Osteocyte (in vitro differentiated cells): Measurements from ENCODE around the gene TBCD. TPM values are rescaled to one million over a fixed set of nuclear protein-coding genes. Genes with fewer than 3 reads are reported as not detected.

ENCODE experiments used
- DNase-seq: peaks from one replicate; pipeline ENCODE4 v3.0.0; 2021; ENCODE audit warnings: mixed read lengths; ENCODE audit not compliant: unreplicated experiment; ENCODE audit errors: extremely low spot score
- H3K27ac Mint-ChIP-seq: one replicate; pipeline ENCODE4 v1.8.0; 2021; ENCODE audit warnings: mild to moderate bottlenecking, mixed read lengths; ENCODE audit not compliant: unreplicated experiment
- H3K27me3 Mint-ChIP-seq: one replicate; pipeline ENCODE4 v1.8.0; 2021; ENCODE audit warnings: mixed read lengths; ENCODE audit not compliant: unreplicated experiment
- H3K36me3 Mint-ChIP-seq: one replicate; pipeline ENCODE4 v1.8.0; 2021; ENCODE audit warnings: mixed read lengths; ENCODE audit not compliant: unreplicated experiment
- H3K4me1 Mint-ChIP-seq: one replicate; pipeline ENCODE4 v1.8.0; 2021; ENCODE audit warnings: mixed read lengths; ENCODE audit not compliant: unreplicated experiment
- H3K4me3 Mint-ChIP-seq: one replicate; pipeline ENCODE4 v1.8.0; 2021; ENCODE audit warnings: mild to moderate bottlenecking, moderate library complexity, mixed read lengths; ENCODE audit not compliant: unreplicated experiment
- H3K9me3 Mint-ChIP-seq: one replicate; pipeline ENCODE4 v1.8.0; 2021; ENCODE audit warnings: mixed read lengths; ENCODE audit not compliant: unreplicated experiment
- CTCF ChIP-seq: fragments of 200-600 bp; sonication (generic); IDR thresholded peaks from 2 replicates; pipeline ENCODE4 v1.5.0; 2021; ENCODE audit warnings: antibody characterized with exemption, mild to moderate bottlenecking, moderate library complexity
- total RNA-seq: library from RNA; stranded (reverse); gene quantifications from 2 replicates; pipeline ENCODE4 v1.2.1, GENCODE V29; 2021

The TBCD gene
- total RNA-seq, 1 donor from 2014 or later, result 74.0 TPM

- TF ChIP-seq CTCF, result no peak
- H3K4me1 Mint-ChIP-seq, result peaks cover 2% of the 10 kb centered on the region
- no peaks in the 10 kb centered on the region for H3K9me3 Mint-ChIP-seq
- DNase-seq, result no peak
- H3K36me3 Mint-ChIP-seq, result peaks cover 5% of the 10 kb centered on the region
- H3K27ac Mint-ChIP-seq, result no peak overlapping the region
- no peaks in the 10 kb centered on the region for H3K27me3 Mint-ChIP-seq
- H3K4me3 Mint-ChIP-seq, result no peak overlapping the region
Observed at GRCh38 chr17:82830249-82830661, 78.4 kb downstream of the TBCD start.

- no peak for TF ChIP-seq CTCF
- peaks cover 9% of the 10 kb centered on the region for H3K36me3 Mint-ChIP-seq
- H3K4me3 Mint-ChIP-seq, result no peak overlapping the region
- no peak for DNase-seq
- no peaks in the 10 kb centered on the region for H3K9me3 Mint-ChIP-seq
- no peak overlapping the region for H3K27ac Mint-ChIP-seq
- H3K4me1 Mint-ChIP-seq, result peaks cover 2% of the 10 kb centered on the region
- H3K27me3 Mint-ChIP-seq, result no peaks in the 10 kb centered on the region
Observed at GRCh38 chr17:82831041-82831817, 79.4 kb downstream of the TBCD start.

- H3K9me3 Mint-ChIP-seq, result no peaks in the 10 kb centered on the region
- H3K36me3 Mint-ChIP-seq, result peaks cover 9% of the 10 kb centered on the region
- TF ChIP-seq CTCF, result no peak
- DNase-seq, result no peak
- no peak overlapping the region for H3K4me3 Mint-ChIP-seq
- no peak overlapping the region for H3K27ac Mint-ChIP-seq
- peaks cover 4% of the 10 kb centered on the region for H3K4me1 Mint-ChIP-seq
- no peaks in the 10 kb centered on the region for H3K27me3 Mint-ChIP-seq
Observed at GRCh38 chr17:82831818-82832200, 79.9 kb downstream of the TBCD start.

GRCh38 chr17:82832411-82832810 is 80.5 kb downstream of the TBCD start:
- no peak for TF ChIP-seq CTCF
- H3K27me3 Mint-ChIP-seq, result no peaks in the 10 kb centered on the region
- no peak for DNase-seq
- no peak overlapping the region for H3K27ac Mint-ChIP-seq
- H3K4me1 Mint-ChIP-seq, result peaks cover 5% of the 10 kb centered on the region
- no peak overlapping the region for H3K4me3 Mint-ChIP-seq
- H3K36me3 Mint-ChIP-seq, result peaks cover 9% of the 10 kb centered on the region
- H3K9me3 Mint-ChIP-seq, result no peaks in the 10 kb centered on the region

GRCh38 chr17:82832881-82833475 is 81.1 kb downstream of the TBCD start:
- Mint-ChIP-seq H3K9me3 (no peaks in the 10 kb centered on the region), H3K36me3 (peaks cover 10% of the 10 kb centered on the region), H3K27ac (no peak overlapping the region), H3K4me1 (peaks cover 5% of the 10 kb centered on the region), H3K27me3 (no peaks in the 10 kb centered on the region), H3K4me3 (no peak overlapping the region)
- TF ChIP-seq CTCF, result no peak
- DNase-seq, result no peak
